Skin of body (tissue), 1 donor: ENCODE measurements around the gene HSFX3. TPM values are rescaled to one million over a fixed set of nuclear protein-coding genes. Genes with fewer than 3 reads are reported as not detected.

Source experiments
- total RNA-seq: library from RNA; depleted of rRNA; stranded (reverse); fragments of >200 nt; gene quantifications from one replicate; pipeline ENCODE4 v1.2.3, GENCODE V29; 2014

HSFX3 gene
- total RNA-seq, 1 donor from 2014 or later = not detected

Other genes with a start within 250 kb of the HSFX3 start
- gene IDS, start 44.6 kb downstream of the HSFX3 start, total RNA-seq = 25.4 TPM
- gene EOLA1, start 8.9 kb downstream of the HSFX3 start, total RNA-seq = 6.3 TPM
- not detected for gene MAGEA9B, start 37.5 kb upstream of the HSFX3 start, total RNA-seq
- gene HSFX2, start 45.4 kb upstream of the HSFX3 start, total RNA-seq = not detected
- 21.0 TPM for gene TMEM185A, start 81.9 kb upstream of the HSFX3 start, total RNA-seq
- gene MAGEA11, start 162.1 kb upstream of the HSFX3 start, total RNA-seq = not detected
- 0.79 TPM for gene HSFX1, start 224.1 kb upstream of the HSFX3 start, total RNA-seq
- gene MAGEA9, start 232.0 kb upstream of the HSFX3 start, total RNA-seq = not detected